Tibial artery (tissue), 4 donors: ENCODE results near the gene GNA12.

Experiments
- DNase-seq, 2 donors: peaks; one replicate each; pipeline ENCODE4 v3.0.0-alpha.2; 2019
- H3K27ac ChIP-seq, 2 donors: fragments of 200-600 bp; sonication (generic) in 1 of 2; 1 replicate in 1 of 2; 2 replicates in 1 of 2; pipeline ENCODE4 v1.5.1; 2018 to 2019; ENCODE audit warnings: mild to moderate bottlenecking in 1 of 2
- H3K27me3 ChIP-seq, 2 donors: fragments of 200-600 bp; sonication (generic) in 1 of 2; one replicate each; pipeline versions ENCODE4 v1.5.1 to v1.6.0; 2016 to 2019
- H3K36me3 ChIP-seq, 3 donors: fragments of 200-600 bp; sonication (generic) in 2 of 3; one replicate each; pipeline ENCODE4 v1.5.1; 2016 to 2019; ENCODE audit warnings: mild to moderate bottlenecking in 2 of 3
- H3K4me1 ChIP-seq, 4 donors: fragments of 200-600 bp; sonication (generic) in 2 of 4; 1 replicate in 3 of 4; 2 replicates in 1 of 4; pipeline ENCODE4 v1.5.1; 2016 to 2019
- H3K4me3 ChIP-seq, 2 donors: fragments of 200-600 bp; sonication (generic) in 1 of 2; 1 replicate in 1 of 2; 2 replicates in 1 of 2; pipeline ENCODE4 v1.5.1; 2018 to 2019; ENCODE audit warnings: mild to moderate bottlenecking in 2 of 2
- H3K9me3 ChIP-seq, 3 donors: fragments of 200-600 bp; sonication (generic) in 1 of 3; one replicate each; pipeline ENCODE4 v1.5.1; 2016 to 2019
- intact Hi-C: fragments of 100-400 bp; cut with DNase I; formaldehyde crosslinking; loops from one replicate; pipeline ENCODE4 v1.15.0; 2023; ENCODE audit warnings: low total_unique reads
- TF ChIP-seq, protein P1 (sequence below), 2 experiments: fragments of 200-600 bp in 1 of 2; fragments of 450-650 bp in 1 of 2; IDR thresholded peaks; one replicate each; pipeline ENCODE4 v1.5.1; 2017 to 2019; ENCODE audit warnings: antibody characterized with exemption in 2 of 2, mild to moderate bottlenecking in 1 of 2, moderate library complexity in 1 of 2

Gene GNA12

DNA sequence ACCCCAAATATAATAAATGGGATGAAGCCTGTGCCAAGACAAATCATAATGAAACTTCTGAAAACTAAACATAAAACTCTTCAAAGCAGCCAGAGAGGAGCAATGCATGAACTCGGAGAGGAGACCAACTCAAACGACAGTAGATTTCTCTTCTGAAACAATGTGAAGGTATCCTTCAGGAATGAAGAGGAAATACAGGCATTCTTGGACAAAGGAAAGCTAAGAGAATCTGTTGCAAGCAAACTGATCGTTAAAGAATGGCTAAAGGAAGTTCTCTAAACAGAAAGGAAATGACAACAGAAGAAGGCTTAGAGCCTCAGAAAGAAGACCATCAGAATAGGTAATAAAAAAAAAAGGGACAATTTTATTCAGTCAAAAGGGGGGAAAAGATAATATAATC is 6.6 kb downstream of the GNA12 start:
- Histone ChIP-seq H3K27ac (no peak overlapping the region), H3K36me3 (peaks cover 0 to 4% (median under 1%) of the 10 kb centered on the region in 3 donors), H3K9me3 (no peaks in the 10 kb centered on the region), H3K4me1 (peaks cover 0 to 23% (median 8%) of the 10 kb centered on the region in 4 donors), H3K27me3 (no peaks in the 10 kb centered on the region), H3K4me3 (no peak overlapping the region)
- TF ChIP-seq, protein P1, sequence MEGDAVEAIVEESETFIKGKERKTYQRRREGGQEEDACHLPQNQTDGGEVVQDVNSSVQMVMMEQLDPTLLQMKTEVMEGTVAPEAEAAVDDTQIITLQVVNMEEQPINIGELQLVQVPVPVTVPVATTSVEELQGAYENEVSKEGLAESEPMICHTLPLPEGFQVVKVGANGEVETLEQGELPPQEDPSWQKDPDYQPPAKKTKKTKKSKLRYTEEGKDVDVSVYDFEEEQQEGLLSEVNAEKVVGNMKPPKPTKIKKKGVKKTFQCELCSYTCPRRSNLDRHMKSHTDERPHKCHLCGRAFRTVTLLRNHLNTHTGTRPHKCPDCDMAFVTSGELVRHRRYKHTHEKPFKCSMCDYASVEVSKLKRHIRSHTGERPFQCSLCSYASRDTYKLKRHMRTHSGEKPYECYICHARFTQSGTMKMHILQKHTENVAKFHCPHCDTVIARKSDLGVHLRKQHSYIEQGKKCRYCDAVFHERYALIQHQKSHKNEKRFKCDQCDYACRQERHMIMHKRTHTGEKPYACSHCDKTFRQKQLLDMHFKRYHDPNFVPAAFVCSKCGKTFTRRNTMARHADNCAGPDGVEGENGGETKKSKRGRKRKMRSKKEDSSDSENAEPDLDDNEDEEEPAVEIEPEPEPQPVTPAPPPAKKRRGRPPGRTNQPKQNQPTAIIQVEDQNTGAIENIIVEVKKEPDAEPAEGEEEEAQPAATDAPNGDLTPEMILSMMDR (IDR thresholded peaks at IDR 0.05): no peak
- no peak for DNase-seq
- intact Hi-C loops: no loop called here

DNA sequence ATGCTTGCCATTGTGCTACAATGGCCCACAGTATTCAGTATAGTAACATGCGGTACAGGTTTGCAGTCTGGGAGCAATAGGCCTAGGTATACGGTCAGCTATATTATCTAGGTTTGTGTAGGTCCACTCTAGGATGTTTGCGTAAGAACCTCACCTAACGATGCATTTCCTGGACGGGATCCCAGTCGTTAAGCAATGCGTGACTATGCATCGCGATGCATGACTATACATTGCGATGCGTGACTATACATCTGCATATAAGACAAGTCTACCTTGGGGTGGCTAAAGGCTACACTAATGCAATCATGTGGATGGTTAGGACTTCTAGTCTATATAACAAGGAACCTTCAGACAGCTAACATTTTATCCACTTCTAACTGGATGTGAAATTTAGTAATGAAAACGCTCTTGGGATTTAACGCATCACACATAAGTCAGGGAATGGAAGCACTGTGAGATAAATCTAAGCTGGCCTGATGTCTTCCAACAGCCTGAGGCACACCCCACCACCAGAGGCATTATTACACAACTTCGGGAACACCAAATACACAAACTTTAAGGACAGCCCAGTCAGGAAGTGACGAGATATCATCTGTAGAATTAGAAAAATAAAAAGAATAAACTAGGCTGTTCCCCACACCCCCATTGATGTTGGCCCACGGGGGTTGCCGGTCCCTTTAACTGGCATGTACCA is 9.2 kb downstream of the GNA12 start:
- intact Hi-C loops: no loop called here
- DNase-seq: no peak
- no peaks in the 10 kb centered on the region for H3K9me3 ChIP-seq
- H3K36me3 ChIP-seq: peaks cover 0 to 4% (median 4%) of the 10 kb centered on the region in 3 donors
- TF ChIP-seq, protein P1 (IDR thresholded peaks at IDR 0.05): no peak
- no peaks in the 10 kb centered on the region for H3K27me3 ChIP-seq
- H3K4me1 ChIP-seq: peaks cover 0 to 8% (median 3%) of the 10 kb centered on the region in 4 donors
- no peak overlapping the region for H3K27ac ChIP-seq
- H3K4me3 ChIP-seq: no peak overlapping the region

DNA sequence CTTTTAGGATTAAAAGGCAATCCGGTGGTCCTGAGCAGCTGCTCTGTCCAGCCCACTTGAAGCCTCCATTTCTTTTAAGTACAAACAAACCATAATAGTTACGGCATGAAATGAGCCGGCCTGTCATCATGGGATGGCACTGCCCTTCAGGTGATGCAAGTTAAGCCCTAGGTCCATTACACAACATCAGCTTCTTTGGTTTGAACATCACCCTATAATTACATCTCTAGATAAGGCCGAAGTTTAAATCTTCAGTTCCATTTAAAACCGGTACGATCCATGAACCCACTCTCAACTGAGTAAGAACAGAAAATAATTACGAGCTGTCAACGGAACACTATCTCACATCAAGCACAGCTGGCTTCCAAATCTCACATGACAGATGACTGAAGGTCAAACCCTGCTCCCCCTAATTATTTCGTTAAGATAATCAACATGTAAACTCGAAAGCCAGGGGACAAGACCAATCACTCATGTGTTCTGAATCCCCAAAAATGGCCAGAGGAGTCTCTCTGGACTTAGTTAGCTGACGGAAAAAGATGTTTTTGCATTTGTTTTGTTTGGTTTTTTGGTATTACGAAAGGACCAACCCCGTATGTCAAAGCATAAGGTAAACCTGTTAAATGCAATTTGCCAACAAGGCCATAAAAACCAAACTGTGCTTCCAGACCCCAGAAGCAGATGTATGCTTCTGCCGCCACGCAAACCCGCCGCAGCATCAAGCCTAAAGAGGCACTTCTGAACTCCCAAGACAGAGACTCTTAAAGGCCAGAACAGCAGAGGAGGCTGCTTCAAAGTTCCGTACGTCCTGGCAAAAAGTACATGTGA is 10.8 kb downstream of the GNA12 start:
- H3K36me3 ChIP-seq: peaks cover 0 to 4% (median 4%) of the 10 kb centered on the region in 3 donors
- no peaks in the 10 kb centered on the region for H3K27me3 ChIP-seq
- intact Hi-C loops: no loop called here
- no peak for DNase-seq
- no peaks in the 10 kb centered on the region for H3K9me3 ChIP-seq
- TF ChIP-seq, protein P1 (IDR thresholded peaks at IDR 0.05): no peak
- peaks cover 0 to 8% (median 3%) of the 10 kb centered on the region in 4 donors for H3K4me1 ChIP-seq
- H3K4me3 ChIP-seq: no peak overlapping the region
- no peak overlapping the region for H3K27ac ChIP-seq

DNA sequence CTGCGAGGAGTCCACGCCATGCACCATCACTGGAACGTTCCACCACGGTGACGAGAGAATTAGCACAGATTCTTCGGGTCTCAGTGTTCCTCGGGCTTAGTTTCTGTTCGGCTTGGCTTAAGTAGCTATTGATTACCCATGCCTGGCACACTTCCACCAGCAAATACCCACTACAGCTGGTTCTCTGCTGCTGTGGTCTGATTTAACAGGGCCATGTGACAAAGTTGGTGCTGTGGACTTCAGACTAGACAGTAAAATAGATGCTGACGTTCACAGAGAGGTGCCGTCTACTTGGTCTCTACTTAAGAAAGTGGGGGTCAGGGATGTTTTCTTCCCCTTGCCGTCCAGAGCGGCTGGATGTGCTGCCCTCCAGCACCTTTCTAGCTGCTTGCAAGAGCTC is 11.6 kb downstream of the GNA12 start:
- no peak overlapping the region for H3K27ac ChIP-seq
- H3K9me3 ChIP-seq: no peaks in the 10 kb centered on the region
- no peaks in the 10 kb centered on the region for H3K27me3 ChIP-seq
- intact Hi-C loops: no loop called here
- TF ChIP-seq, protein P1 (IDR thresholded peaks at IDR 0.05): no peak
- peaks cover 0 to 4% (median 4%) of the 10 kb centered on the region in 3 donors for H3K36me3 ChIP-seq
- no peak for DNase-seq
- peaks cover 0 to 7% (median 2%) of the 10 kb centered on the region in 4 donors for H3K4me1 ChIP-seq
- H3K4me3 ChIP-seq: no peak overlapping the region

DNA sequence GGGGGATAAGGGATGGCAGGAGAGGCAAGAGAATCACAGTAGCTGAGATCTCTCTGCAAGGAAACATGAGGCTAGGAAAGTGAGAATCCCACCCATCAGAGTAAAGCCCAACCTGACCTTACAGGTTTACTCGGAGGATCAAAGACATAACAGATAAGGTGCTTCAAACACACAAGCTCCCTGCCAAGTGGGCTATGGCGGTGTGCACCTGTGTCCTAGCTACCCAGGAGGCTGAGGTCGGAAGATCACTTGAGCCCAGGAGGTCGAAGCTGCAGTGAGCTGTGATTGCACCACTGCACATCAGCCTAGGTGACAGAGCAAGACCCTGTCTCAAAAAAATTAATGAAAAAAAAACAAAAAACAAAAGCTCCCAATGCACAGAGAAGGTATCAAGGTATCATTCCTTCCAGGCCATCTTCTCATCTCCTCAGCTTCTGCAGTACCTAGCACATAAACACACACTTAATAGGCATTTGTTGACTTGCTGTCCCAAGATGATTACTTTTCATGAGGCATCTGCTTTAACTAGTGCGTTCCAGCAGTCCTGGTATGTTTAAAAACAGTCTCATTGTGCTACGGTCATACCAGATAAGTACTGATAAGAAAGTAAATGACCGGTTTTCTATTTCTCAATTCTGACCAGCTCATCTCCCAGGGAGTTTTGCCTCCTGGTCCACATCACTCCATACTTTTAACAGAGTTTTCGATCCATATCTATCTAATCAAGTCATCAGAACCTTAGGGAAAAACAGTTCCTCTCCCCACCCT is 13.3 kb downstream of the GNA12 start:
- Histone ChIP-seq H3K27ac (no peak overlapping the region), H3K36me3 (peaks cover 0 to 4% (median 4%) of the 10 kb centered on the region in 3 donors), H3K27me3 (no peaks in the 10 kb centered on the region), H3K9me3 (no peaks in the 10 kb centered on the region), H3K4me1 (no peaks in the 10 kb centered on the region), H3K4me3 (no peak overlapping the region)
- intact Hi-C loops: no loop called here
- TF ChIP-seq, protein P1 (IDR thresholded peaks at IDR 0.05): no peak
- DNase-seq: no peak
